ENCODE data around the gene SERPIND1.
"Not testable (repeated sequence)": the region's sequence is repeated elsewhere in the genome, so short reads cannot be mapped to it uniquely, and the experiment has no call there.

Gene SERPIND1

GRCh38 chr22:20747223-20747622 is 26.7 kb upstream of the SERPIND1 start:
- DNase-seq (ENCODE audit: low read depth in 3 of 3), result no peak

GRCh38 chr22:20748082-20748481 is 25.8 kb upstream of the SERPIND1 start:
- no peak for DNase-seq (ENCODE audit: low read depth in 3 of 3)

- no peak for DNase-seq (ENCODE audit: low read depth in 3 of 3)
These were observed 25.0 kb upstream of the SERPIND1 start for GRCh38 chr22:20748731-20749428.

GRCh38 chr22:20749453-20749852 is 24.5 kb upstream of the SERPIND1 start:
- DNase-seq (ENCODE audit: low read depth in 3 of 3), result no peak

GRCh38 chr22:20750461-20751184 is 23.3 kb upstream of the SERPIND1 start:
- peak; percentile 6 to 15 (median 8) for DNase-seq (ENCODE audit: low read depth in 3 of 3)

GRCh38 chr22:20751185-20751851 is 22.6 kb upstream of the SERPIND1 start:
- no peak for DNase-seq (ENCODE audit: low read depth in 3 of 3)

GRCh38 chr22:20752104-20752741 is 21.7 kb upstream of the SERPIND1 start:
- DNase-seq (ENCODE audit: low read depth in 3 of 3), result no peak

- DNase-seq (ENCODE audit: low read depth in 3 of 3), result no peak
These were observed 21.0 kb upstream of the SERPIND1 start for GRCh38 chr22:20752873-20753272.

- DNase-seq (ENCODE audit: low read depth in 3 of 3), result no peak
These were observed 17.1 kb upstream of the SERPIND1 start for GRCh38 chr22:20756846-20757245.

- DNase-seq (ENCODE audit: low read depth in 3 of 3), result no peak
These were observed 15.2 kb upstream of the SERPIND1 start for GRCh38 chr22:20758688-20759087.

GRCh38 chr22:20760084-20760483 is 13.8 kb upstream of the SERPIND1 start:
- DNase-seq (ENCODE audit: low read depth in 3 of 3), result no peak

GRCh38 chr22:20761536-20761935 is 12.4 kb upstream of the SERPIND1 start:
- DNase-seq (ENCODE audit: low read depth in 3 of 3), result no peak

- DNase-seq (ENCODE audit: low read depth in 3 of 3), result no peak
These were observed 11.6 kb upstream of the SERPIND1 start for GRCh38 chr22:20762233-20762796.

- DNase-seq (ENCODE audit: low read depth in 3 of 3), result no peak
These were observed 10.1 kb upstream of the SERPIND1 start for GRCh38 chr22:20763630-20764470.

- no peak for DNase-seq (ENCODE audit: low read depth in 3 of 3)
These were observed 9.5 kb upstream of the SERPIND1 start for GRCh38 chr22:20764471-20764720.

GRCh38 chr22:20764729-20765128 is 9.2 kb upstream of the SERPIND1 start:
- DNase-seq (ENCODE audit: low read depth in 3 of 3), result no peak

- DNase-seq (ENCODE audit: low read depth in 3 of 3), result no peak
These were observed 8.0 kb upstream of the SERPIND1 start for GRCh38 chr22:20765938-20766337.

- DNase-seq (ENCODE audit: low read depth in 3 of 3), result no peak
These were observed 7.4 kb upstream of the SERPIND1 start for GRCh38 chr22:20766530-20766929.

GRCh38 chr22:20769496-20769826 is 4.5 kb upstream of the SERPIND1 start:
- not testable (repeated sequence) for DNase-seq (ENCODE audit: low read depth in 3 of 3)

GRCh38 chr22:20771918-20772625 is 1.8 kb upstream of the SERPIND1 start:
- DNase-seq (ENCODE audit: low read depth in 3 of 3), result no peak

GRCh38 chr22:20774882-20775281 is 969 bp downstream of the SERPIND1 start:
- no peak for DNase-seq (ENCODE audit: low read depth in 3 of 3)

Data from stimulated activated CD4-positive, alpha-beta T cell treated with anti-CD3 and anti-CD28 coated beads, TNF-alpha, amount 100 ng/mL, for 48 hours (primary cell).